ENCODE data around the gene GPR63.

Gene GPR63

DNA sequence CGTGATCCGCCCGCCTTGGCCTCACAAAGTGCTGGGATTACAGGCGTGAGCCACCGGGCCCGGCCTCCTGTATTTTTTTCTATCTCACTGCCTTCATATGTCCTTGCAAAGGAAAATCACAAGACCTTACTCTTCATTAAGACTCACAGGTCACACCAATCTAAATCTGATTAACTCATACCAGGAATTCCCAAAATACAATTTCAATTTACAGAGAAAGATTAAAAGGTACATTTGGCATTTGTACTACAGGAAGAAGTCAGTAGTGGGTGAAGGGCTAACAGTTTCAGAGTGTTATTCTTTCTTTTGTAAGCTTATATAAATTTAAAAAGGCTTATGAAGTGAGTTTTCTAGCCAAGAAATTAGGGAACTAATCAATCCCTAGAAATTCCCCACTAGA is 87.4 kb downstream of the GPR63 start:
- no peak for DNase-seq

Data from activated effector memory CD4-positive, alpha-beta T cell treated with Interleukin-2 at 50 U/mL for 16 hours (primary cell).